ENCODE results near the gene PPIF. TPM values are rescaled to one million over a fixed set of nuclear protein-coding genes. Genes with fewer than 3 reads are reported as not detected.

Gene PPIF
- total and polyA plus RNA-seq, 2 donors (not counting 3 experiments of a cell fraction or from before 2014, with no cell fraction given), result 50.7 to 51.2 TPM

DNA sequence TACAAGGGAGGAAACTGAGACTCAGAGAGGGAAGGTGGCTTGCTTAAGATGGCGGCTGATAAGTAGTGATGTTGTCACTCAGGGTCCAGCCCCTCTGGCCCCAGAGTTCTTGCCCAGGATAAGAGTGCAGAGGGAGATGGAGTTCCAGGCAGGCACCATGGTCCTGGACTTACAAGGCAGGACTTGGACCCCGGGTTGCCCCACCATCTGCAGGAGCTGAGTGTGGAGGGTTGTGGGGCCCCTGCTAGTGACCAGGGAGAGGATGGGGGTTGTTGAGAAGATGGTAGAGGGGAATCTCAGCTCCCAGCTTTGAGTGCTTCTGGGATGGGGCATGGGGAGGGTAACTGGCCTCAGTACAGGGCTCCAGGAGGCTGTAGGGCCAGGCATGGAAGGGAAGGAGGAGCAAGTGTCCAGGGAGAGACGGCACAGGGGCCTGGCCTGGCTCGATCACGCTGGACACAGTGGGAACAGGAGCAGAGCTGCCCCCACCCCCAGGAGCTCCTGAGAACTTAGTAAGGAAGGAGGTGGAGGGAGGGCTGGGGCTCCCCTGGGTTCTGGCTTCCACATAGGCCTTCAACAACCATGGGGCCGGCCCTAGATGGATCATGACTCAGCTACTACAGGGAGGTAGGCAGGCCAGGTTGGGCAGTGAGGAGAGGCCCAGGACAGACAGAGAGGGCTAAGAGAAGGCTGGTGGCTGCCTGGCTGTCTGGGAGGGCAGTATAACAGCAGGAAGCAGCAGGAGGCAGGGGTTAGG, 28.2 kb downstream of the PPIF start:
- Histone ChIP-seq H2AFZ (ENCODE audit: low read depth, low read length) (no peak overlapping the region), H3K27me3 (ENCODE audit: control insufficient read depth in 2 of 2, insufficient read depth in 2 of 2, low read length in 2 of 2) (peaks cover 4 to 5% of the 10 kb centered on the region in 2 experiments), H3K36me3 (ENCODE audit: control insufficient read depth in 2 of 2, extremely low read depth in 1 of 2, insufficient read depth in 2 of 2, low read length in 2 of 2) (no peaks in the 10 kb centered on the region), H4K20me1 (replicated peaks; ENCODE audit: control insufficient read depth, extremely low read depth, insufficient read depth, low read length) (no peaks in the 10 kb centered on the region), H3K9me1 (replicated peaks; ENCODE audit: control insufficient read depth, extremely low read depth, insufficient read depth, low read length) (no peaks in the 10 kb centered on the region), H3K4me3 (replicated peaks in 1 of 3; ENCODE audit: insufficient read depth in 1 of 3, low read depth in 1 of 3, low read length in 3 of 3) (no peak overlapping the region), H3K27ac (ENCODE audit: insufficient read depth, low read depth, low read length) (no peak overlapping the region), H3K9ac (replicated peaks; ENCODE audit: extremely low read depth, insufficient read depth, low read length) (no peak overlapping the region), H3K9me3 (replicated peaks; ENCODE audit: control insufficient read depth, insufficient read depth, low read length) (no peaks in the 10 kb centered on the region), H3K4me1 (ENCODE audit: control insufficient read depth, extremely low read depth, insufficient read depth, low read length) (no peaks in the 10 kb centered on the region), H3K4me2 (ENCODE audit: insufficient read depth, low read length) (no peak overlapping the region), H3K79me2 (ENCODE audit: control insufficient read depth, insufficient read depth, low read length) (no peaks in the 10 kb centered on the region)
- CTCF ChIA-PET, result interaction anchor here (0.8 to 5.2 kb wide), 8 partner anchors 16 to 112 kb away, joined by 3 to 139 read pairs (median 12); no protein-coding TSS in a partner anchor
- DNase-seq (ENCODE audit: low read depth, low spot score), result no peak
- dilution Hi-C loops (cut with MboI; ENCODE audit: extremely low pct_ligation_motif_present, low sequenced_read_pairs) (no loop called here), intact Hi-C loops (cut with micrococcal nuclease) (no loop called here)
- FAIRE-seq, result no peak
- POLR2A ChIA-PET, result no interaction called here
- no peak for TF ChIP-seq POLR2A (IDR thresholded peaks at IDR 0.05; ENCODE audit: low read depth, low read length)
- no peak for TF ChIP-seq FOS (IDR thresholded peaks at IDR 0.05; ENCODE audit: borderline replicate concordance, insufficient read depth, low read length)
- no peak for TF ChIP-seq MYC (IDR thresholded peaks at IDR 0.05; ENCODE audit: low read depth, low read length)
- no peak for TF ChIP-seq JUN (IDR thresholded peaks at IDR 0.05; ENCODE audit: borderline replicate concordance, insufficient read depth, insufficient read length, low read depth)
- no peak for TF ChIP-seq CTCF (IDR thresholded peaks at IDR 0.05; ENCODE audit: extremely low read depth in 1 of 2, insufficient read depth in 1 of 2, low read depth in 1 of 2, low read length in 2 of 2)
- TF ChIP-seq, protein P1, sequence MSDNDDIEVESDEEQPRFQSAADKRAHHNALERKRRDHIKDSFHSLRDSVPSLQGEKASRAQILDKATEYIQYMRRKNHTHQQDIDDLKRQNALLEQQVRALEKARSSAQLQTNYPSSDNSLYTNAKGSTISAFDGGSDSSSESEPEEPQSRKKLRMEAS (IDR thresholded peaks at IDR 0.05; ENCODE audit: insufficient read depth, insufficient read length), result no peak
- no peak for TF ChIP-seq POLR2AphosphoS5 (IDR thresholded peaks at IDR 0.05; ENCODE audit: insufficient read depth, low read depth, low read length)
- no peak for TF ChIP-seq GATA2 (IDR thresholded peaks at IDR 0.05; ENCODE audit: insufficient read depth, insufficient read length, low read depth, low read length)
- no peak for TF ChIP-seq EZH2 (IDR thresholded peaks at IDR 0.05; ENCODE audit: borderline replicate concordance, low read depth, low read length, severe bottlenecking)
- no TSS peak for BruUV-seq (replicated peaks)
